ENCODE data around the gene PTPN1. TPM values are rescaled to one million over a fixed set of nuclear protein-coding genes. Genes with fewer than 3 reads are reported as not detected.

Gene PTPN1
- total and polyA plus RNA-seq, 10 donors = 20.5 to 84.9 (median 68.6) TPM

GRCh38 chr20:50588034-50588736 lies 78.0 kb downstream of the PTPN1 start:
- H3K9me3 ChIP-seq = no peaks in the 10 kb centered on the region
- peak; percentile 92 for DNase-seq
- H3K4me3 ChIP-seq = no peak overlapping the region
- H3K27me3 ChIP-seq (replicated peaks in 1 of 7) = no peaks in the 10 kb centered on the region
- WGBS, 5 donors = 73 to 77% (median 75%) methylated on average over 12 of the region's 12 CpGs
- H3K36me3 ChIP-seq = peaks cover 0 to 89% (median 60%) of the 10 kb centered on the region in 6 donors
- intact Hi-C loops (cut with DNase I; ENCODE audit: low total_unique reads) = loop anchor here (5.0 kb wide), 1 partner anchor 406 kb away; no protein-coding TSS in a partner anchor
- H3K4me1 ChIP-seq = peaks cover 0 to 49% (median 21%) of the 10 kb centered on the region in 6 donors
- peak overlapping the region in 2 of 8 donors; percentile 15 for H3K27ac ChIP-seq
- peak; percentile 41 to 89 (median 78) for TF ChIP-seq CTCF (IDR thresholded peaks at IDR 0.05 in 8 of 11, conservative IDR thresholded peaks at IDR 0.05 in 3 of 11)
- TF ChIP-seq POLR2A (IDR thresholded peaks at IDR 0.05) = no peak
- peak; percentile 45 to 77 (median 71) for TF ChIP-seq POLR2AphosphoS5 (IDR thresholded peaks at IDR 0.05)

GRCh38 chr20:50589548-50590347 lies 79.6 kb downstream of the PTPN1 start:
- Histone ChIP-seq H3K4me3 (no peak overlapping the region), H3K9me3 (no peaks in the 10 kb centered on the region), H3K36me3 (peaks cover 0 to 74% (median 49%) of the 10 kb centered on the region in 6 donors), H3K27ac (no peak overlapping the region), H3K4me1 (peaks cover 0 to 39% (median 20%) of the 10 kb centered on the region in 6 donors), H3K27me3 (replicated peaks in 1 of 7) (no peaks in the 10 kb centered on the region)
- peak; percentile 47 for DNase-seq
- intact Hi-C loops (cut with DNase I; ENCODE audit: low total_unique reads) = loop anchor here (5.0 kb wide), 1 partner anchor 407 kb away; no protein-coding TSS in a partner anchor
- 92 to 96% (median 95%) methylated on average over 20 of the region's 20 CpGs for WGBS, 5 donors
- TF ChIP-seq POLR2AphosphoS5 (IDR thresholded peaks at IDR 0.05) (peak in 1 of 3 donors; percentile 28), POLR2A (IDR thresholded peaks at IDR 0.05) (no peak), CTCF (IDR thresholded peaks at IDR 0.05 in 8 of 11, conservative IDR thresholded peaks at IDR 0.05 in 3 of 11) (no peak)

- Histone ChIP-seq H3K4me3 (no peak overlapping the region), H3K36me3 (peaks cover 0 to 68% (median 45%) of the 10 kb centered on the region in 6 donors), H3K4me1 (peaks cover 0 to 43% (median 21%) of the 10 kb centered on the region in 6 donors), H3K27ac (no peak overlapping the region), H3K27me3 (replicated peaks in 1 of 7) (peaks cover 0 to 4% (median 0%) of the 10 kb centered on the region in 7 donors), H3K9me3 (no peaks in the 10 kb centered on the region)
- intact Hi-C loops (cut with DNase I; ENCODE audit: low total_unique reads) = no loop called here
- TF ChIP-seq POLR2A (IDR thresholded peaks at IDR 0.05) (no peak), POLR2AphosphoS5 (IDR thresholded peaks at IDR 0.05) (peak in 2 of 3 donors; percentile 40 to 70)
- WGBS, 5 donors = 88 to 97% (median 95%) methylated on average over 11 of the region's 11 CpGs
- DNase-seq = no peak
These were observed 80.1 kb downstream of the PTPN1 start for GRCh38 chr20:50590348-50590664.

- no peak overlapping the region for H3K4me3 ChIP-seq
- no peak overlapping the region for H3K27ac ChIP-seq
- intact Hi-C loops (cut with DNase I; ENCODE audit: low total_unique reads) = no loop called here
- peaks cover 0 to 14% (median 0%) of the 10 kb centered on the region in 7 donors for H3K27me3 ChIP-seq (replicated peaks in 1 of 7)
- H3K9me3 ChIP-seq = no peaks in the 10 kb centered on the region
- H3K36me3 ChIP-seq = peaks cover 0 to 58% (median 35%) of the 10 kb centered on the region in 6 donors
- TF ChIP-seq POLR2AphosphoS5 (IDR thresholded peaks at IDR 0.05) = peak in 1 of 3 donors; percentile 4
- no peak for TF ChIP-seq CTCF (IDR thresholded peaks at IDR 0.05 in 8 of 11, conservative IDR thresholded peaks at IDR 0.05 in 3 of 11)
- DNase-seq = no peak
- peaks cover 0 to 54% (median 27%) of the 10 kb centered on the region in 6 donors for H3K4me1 ChIP-seq
- WGBS, 5 donors = 77 to 91% (median 88%) methylated on average over 5 of the region's 5 CpGs
These were observed 81.2 kb downstream of the PTPN1 start for GRCh38 chr20:50591233-50591852.
